ENCODE results near the gene DRD3.

DRD3 gene

DNA sequence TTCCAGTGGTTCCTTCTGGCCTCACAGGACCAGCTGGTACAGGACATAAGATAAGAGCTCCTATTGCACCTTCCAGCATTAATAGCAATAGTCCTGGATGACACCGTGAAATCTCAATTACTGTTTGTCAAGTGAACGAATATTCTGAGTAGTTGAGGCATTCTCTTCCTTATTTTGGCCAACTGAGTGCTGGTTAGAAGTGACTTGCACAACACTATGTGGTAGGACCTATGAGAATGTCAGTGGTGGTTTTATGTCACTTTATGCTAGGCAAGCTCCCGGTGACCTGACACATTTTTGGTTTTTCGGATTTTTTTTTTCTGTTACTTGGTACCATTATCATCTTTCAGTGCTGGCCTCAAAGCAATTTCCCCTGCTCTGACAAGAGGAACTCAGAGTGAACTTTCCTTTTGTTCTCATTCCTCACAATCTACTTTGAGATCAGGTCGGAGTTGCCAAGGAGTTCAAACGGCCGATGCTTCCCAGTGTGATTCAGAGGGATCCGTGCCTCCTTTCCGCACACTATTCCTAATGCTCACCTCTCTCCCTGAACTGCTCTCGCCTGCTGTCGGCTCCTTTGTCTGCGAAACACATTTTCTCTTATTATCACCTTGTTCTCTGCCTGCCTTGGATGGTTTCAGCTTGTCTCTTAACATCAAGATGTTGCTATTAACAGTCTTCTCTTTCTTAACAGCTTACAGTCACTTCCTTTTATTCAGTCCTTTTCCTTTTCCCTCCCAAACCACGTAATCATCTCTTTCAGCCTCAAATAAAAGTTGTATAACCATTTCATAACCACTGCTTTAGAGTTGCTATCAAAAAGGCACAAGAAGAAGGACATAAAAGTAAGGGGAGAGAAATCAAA is 86.5 kb downstream of the DRD3 start:
- Histone ChIP-seq H3K4me1 (no peaks in the 10 kb centered on the region; the same call in 1 of the 2 replicates), H3K9me3 (no peaks in the 10 kb centered on the region), H3K4me3 (ENCODE audit: low read depth, low read length) (no peak overlapping the region), H3K36me3 (peaks cover 5% of the 10 kb centered on the region; the same call in 1 of the 2 replicates), H3K27me3 (no peaks in the 10 kb centered on the region)
- no peak for DNase-seq
- TF ChIP-seq, protein P1, sequence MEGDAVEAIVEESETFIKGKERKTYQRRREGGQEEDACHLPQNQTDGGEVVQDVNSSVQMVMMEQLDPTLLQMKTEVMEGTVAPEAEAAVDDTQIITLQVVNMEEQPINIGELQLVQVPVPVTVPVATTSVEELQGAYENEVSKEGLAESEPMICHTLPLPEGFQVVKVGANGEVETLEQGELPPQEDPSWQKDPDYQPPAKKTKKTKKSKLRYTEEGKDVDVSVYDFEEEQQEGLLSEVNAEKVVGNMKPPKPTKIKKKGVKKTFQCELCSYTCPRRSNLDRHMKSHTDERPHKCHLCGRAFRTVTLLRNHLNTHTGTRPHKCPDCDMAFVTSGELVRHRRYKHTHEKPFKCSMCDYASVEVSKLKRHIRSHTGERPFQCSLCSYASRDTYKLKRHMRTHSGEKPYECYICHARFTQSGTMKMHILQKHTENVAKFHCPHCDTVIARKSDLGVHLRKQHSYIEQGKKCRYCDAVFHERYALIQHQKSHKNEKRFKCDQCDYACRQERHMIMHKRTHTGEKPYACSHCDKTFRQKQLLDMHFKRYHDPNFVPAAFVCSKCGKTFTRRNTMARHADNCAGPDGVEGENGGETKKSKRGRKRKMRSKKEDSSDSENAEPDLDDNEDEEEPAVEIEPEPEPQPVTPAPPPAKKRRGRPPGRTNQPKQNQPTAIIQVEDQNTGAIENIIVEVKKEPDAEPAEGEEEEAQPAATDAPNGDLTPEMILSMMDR (IDR thresholded peaks at IDR 0.05; ENCODE audit: low read depth, low read length) = no peak

DNA sequence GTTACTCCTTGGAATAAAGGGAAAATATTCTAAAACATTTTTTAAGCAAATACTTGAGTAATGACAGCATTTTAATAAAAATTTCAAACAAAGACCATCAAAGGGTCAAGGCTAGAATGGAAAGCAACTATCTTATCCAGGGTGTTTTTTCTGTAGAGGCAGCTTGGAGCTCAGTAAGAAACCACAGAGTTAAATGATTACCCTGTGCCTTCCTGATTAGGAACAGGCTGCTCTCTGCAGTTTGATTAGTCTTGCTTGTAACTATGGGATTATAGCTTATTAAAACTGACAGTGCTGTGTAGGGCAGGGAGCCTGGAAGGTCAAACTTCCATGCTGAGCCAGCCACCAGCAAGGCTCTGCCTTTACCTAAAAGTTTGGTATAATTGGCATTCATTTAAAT is 89.2 kb downstream of the DRD3 start:
- TF ChIP-seq, protein P1 (IDR thresholded peaks at IDR 0.05; ENCODE audit: low read depth, low read length) = no peak
- no peaks in the 10 kb centered on the region; the same call in 1 of the 2 replicates for H3K4me1 ChIP-seq
- no peaks in the 10 kb centered on the region for H3K27me3 ChIP-seq
- no peaks in the 10 kb centered on the region for H3K9me3 ChIP-seq
- H3K36me3 ChIP-seq = peaks cover 28% of the 10 kb centered on the region
- no peak for DNase-seq
- H3K4me3 ChIP-seq (ENCODE audit: low read depth, low read length) = no peak overlapping the region

DNA sequence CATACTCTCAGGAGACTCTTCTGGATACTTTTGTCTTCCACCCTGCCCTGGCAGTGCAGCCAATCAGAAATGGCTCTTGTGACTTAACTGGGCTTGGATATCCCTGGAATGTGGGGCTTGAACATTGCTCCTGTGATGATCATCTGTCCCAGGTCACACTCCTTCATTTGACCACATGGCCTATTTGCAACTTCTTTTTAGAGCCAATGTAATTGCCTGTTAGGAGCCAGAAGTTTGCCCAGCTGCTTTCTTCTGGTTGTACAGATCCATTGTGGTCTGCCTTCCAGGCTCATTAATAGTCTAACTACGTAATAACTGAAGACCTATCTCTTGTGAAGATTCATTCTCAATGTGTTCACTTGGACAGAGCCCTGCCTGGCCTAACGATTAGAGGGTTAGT is 92.5 kb downstream of the DRD3 start:
- H3K4me3 ChIP-seq (ENCODE audit: low read depth, low read length) = no peak overlapping the region
- DNase-seq = no peak
- no peaks in the 10 kb centered on the region for H3K4me1 ChIP-seq
- TF ChIP-seq, protein P1 (IDR thresholded peaks at IDR 0.05; ENCODE audit: low read depth, low read length) = no peak
- H3K36me3 ChIP-seq = peaks cover 53% of the 10 kb centered on the region
- H3K27me3 ChIP-seq = no peaks in the 10 kb centered on the region
- H3K9me3 ChIP-seq = no peaks in the 10 kb centered on the region; the same call in 1 of the 2 replicates

DNA sequence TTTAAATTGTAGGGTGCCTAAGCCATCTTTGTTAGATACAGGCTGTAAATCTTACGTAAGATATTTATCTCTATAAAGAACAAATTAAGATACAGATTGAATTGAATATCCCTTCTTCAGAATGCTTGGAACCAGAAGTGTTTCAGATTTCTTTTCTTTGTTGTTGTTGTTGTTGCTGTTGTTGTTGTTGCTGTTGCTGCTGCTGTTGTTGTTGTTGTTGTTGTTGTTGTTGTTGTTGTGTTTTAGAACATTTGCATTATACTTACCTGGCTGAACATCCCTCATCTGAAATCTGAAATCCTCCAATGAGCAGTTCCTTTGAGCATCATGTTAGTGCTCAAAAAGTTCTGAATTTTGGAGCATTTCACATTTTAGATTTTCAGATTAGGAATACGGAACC is 95.7 kb downstream of the DRD3 start:
- Histone ChIP-seq H3K4me1 (no peaks in the 10 kb centered on the region), H3K4me3 (ENCODE audit: low read depth, low read length) (no peak overlapping the region), H3K27me3 (no peaks in the 10 kb centered on the region), H3K36me3 (peaks cover 77% of the 10 kb centered on the region), H3K9me3 (no peaks in the 10 kb centered on the region; the same call in 1 of the 2 replicates)
- TF ChIP-seq, protein P1 (IDR thresholded peaks at IDR 0.05; ENCODE audit: low read depth, low read length) = no peak
- no peak for DNase-seq

DNA sequence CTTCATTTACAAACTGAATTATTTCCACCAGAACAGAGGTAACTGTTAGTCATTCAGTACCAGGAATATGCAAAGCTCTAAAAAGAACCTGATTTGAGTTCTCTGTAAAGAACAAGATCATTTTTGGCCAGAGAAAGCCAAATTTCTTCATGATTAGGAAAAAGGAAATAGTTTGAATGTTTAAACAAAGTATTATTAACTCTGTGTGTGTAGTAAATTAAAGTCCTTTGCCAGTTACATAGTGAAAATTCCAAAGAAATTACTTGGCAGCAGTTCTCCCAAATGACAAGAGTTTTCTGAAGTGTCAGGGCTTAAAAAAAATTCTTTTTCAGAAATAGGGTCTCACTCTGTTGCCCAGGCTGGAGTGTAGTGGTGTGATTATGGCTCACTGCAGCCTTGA is 97.8 kb downstream of the DRD3 start:
- TF ChIP-seq, protein P1 (IDR thresholded peaks at IDR 0.05; ENCODE audit: low read depth, low read length) = no peak
- no peak for DNase-seq
- peaks cover 75% of the 10 kb centered on the region for H3K36me3 ChIP-seq

DNA sequence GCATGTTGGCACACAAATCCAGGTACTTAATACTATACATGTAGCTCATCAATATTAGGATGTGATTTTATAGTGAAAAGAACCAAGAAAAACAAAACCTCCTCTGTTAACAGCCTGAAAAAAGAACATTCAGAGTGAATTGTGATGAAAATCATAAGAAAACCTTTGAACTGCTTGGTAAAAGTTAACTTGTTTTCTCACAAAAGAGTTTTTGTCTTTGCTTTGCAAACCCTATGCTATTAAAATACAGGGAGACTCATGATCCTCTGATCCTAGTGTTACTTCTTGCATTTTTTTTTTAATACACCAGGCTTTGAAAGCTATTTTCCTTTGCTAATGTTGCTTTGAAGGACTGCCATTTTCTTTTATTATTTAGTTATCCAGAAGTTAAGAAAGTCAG is 98.7 kb downstream of the DRD3 start:
- no peaks in the 10 kb centered on the region; the same call in 1 of the 2 replicates for H3K9me3 ChIP-seq
- H3K36me3 ChIP-seq = peaks cover 74% of the 10 kb centered on the region
- no peak for DNase-seq
- no peaks in the 10 kb centered on the region for H3K4me1 ChIP-seq
- no peaks in the 10 kb centered on the region for H3K27me3 ChIP-seq
- TF ChIP-seq, protein P1 (IDR thresholded peaks at IDR 0.05; ENCODE audit: low read depth, low read length) = no peak
- H3K4me3 ChIP-seq (ENCODE audit: low read depth, low read length) = no peak overlapping the region

More for the DNA sequence above, 97.8 kb downstream of the DRD3 start:
- H3K9me3 ChIP-seq = no peaks in the 10 kb centered on the region; the same call in 1 of the 2 replicates
- no peak overlapping the region for H3K4me3 ChIP-seq (ENCODE audit: low read depth, low read length)
- no peaks in the 10 kb centered on the region for H3K27me3 ChIP-seq
- no peaks in the 10 kb centered on the region for H3K4me1 ChIP-seq
